ENCODE results near the gene ZBTB43.

DNA sequence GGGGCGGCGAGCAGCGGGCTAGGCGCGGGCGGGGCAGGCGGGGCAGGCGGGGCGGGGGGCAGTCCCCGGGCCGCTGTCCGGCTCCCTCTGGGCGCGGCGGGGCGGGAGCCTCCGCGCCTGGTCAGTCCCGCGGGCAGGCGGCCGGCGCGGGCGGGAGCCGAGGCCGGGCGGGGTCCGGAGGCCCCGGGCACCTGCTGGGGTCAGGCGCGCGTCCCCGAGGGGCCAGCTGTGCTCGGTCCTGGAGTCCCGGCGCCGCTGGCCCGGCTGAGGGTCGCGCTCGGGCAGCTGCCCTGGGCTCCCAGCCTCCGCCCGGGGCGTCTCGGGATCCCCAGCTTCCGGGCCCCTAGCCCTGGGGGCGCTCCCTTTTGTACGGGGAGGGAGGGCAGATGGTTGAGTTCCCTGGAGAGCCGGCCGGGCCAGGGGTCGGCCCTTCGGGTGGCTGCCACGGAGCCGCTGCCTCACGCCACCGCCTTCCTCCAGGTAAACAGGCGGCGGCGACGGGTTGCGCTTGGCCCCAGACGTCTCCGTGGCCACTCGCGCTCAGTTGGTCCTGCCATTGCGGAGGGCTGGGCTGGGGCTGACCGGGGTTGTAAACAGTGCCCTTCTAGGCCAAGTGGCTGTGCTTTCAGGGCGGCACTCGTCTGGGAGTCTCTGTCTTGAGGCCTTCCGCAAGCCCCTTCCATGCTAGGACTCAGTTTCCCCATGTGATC, 56.1 kb downstream of the ZBTB43 start:
- TF ChIP-seq EZH2 (IDR thresholded peaks at IDR 0.05) (no peak), FOXP2 (optimal IDR thresholded peaks at IDR 0.05; ENCODE audit: control extremely low read depth, extremely low read length, insufficient read depth) (no peak)
